AG09319 (cell line): ENCODE measurements around the gene PDSS2.
"Not testable (repeated sequence)": the region's sequence is repeated elsewhere in the genome, so short reads cannot be mapped to it uniquely, and the experiment has no call there.

Experiments used
- DNase-seq: peaks from one replicate; pipeline ENCODE4 v3.0.0-alpha.2; 2010; ENCODE audit warnings: low read depth; ENCODE audit errors: extremely low read depth
- CTCF ChIP-seq: IDR thresholded peaks from 2 replicates; pipeline ENCODE4 v1.5.1; 2011; ENCODE audit warnings: low read depth, mild to moderate bottlenecking, inconsistent platforms, low read length, moderate library complexity

PDSS2 gene

GRCh38 chr6:107308677-107309076, 150.7 kb downstream of the PDSS2 start:
- no peak for TF ChIP-seq CTCF
- no peak for DNase-seq

GRCh38 chr6:107305994-107306393, 153.4 kb downstream of the PDSS2 start:
- DNase-seq = not testable (repeated sequence)

GRCh38 chr6:107305391-107305790, 154.0 kb downstream of the PDSS2 start:
- TF ChIP-seq CTCF = no peak

GRCh38 chr6:107304421-107305025, 154.8 kb downstream of the PDSS2 start:
- DNase-seq = no peak
- TF ChIP-seq CTCF = no peak

More at GRCh38 chr6:107305391-107305790, 154.0 kb downstream of the PDSS2 start:
- no peak for DNase-seq

- TF ChIP-seq CTCF = no peak
- DNase-seq = no peak
These were observed 166.0 kb downstream of the PDSS2 start for GRCh38 chr6:107293350-107293749.

- no peak for DNase-seq
- no peak for TF ChIP-seq CTCF
These were observed 166.6 kb downstream of the PDSS2 start for GRCh38 chr6:107292715-107293271.

- TF ChIP-seq CTCF = no peak
- no peak for DNase-seq
These were observed 168.9 kb downstream of the PDSS2 start for GRCh38 chr6:107290491-107290890.

- DNase-seq = not testable (repeated sequence)
These were observed 170.1 kb downstream of the PDSS2 start for GRCh38 chr6:107289258-107289657.

- DNase-seq = not testable (repeated sequence)
These were observed 173.7 kb downstream of the PDSS2 start for GRCh38 chr6:107285683-107286082.
